Naive thymus-derived CD8-positive, alpha-beta T cell (primary cell): ENCODE measurements around the gene DRC3. TPM values are rescaled to one million over a fixed set of nuclear protein-coding genes. Genes with fewer than 3 reads are reported as not detected.
A peak's percentile ranks its signal among the peaks of the same experiment; 100 is the strongest.
"Not testable (repeated sequence)": the region's sequence is repeated elsewhere in the genome, so short reads cannot be mapped to it uniquely, and the experiment has no call there.

Source experiments
- ATAC-seq, 2 donors: fragments of 150-1000 bp; cut with Tn5 transposase in 1 of 2; sonication (Bioruptor Pico), chemical (Tn5 transposase) in 1 of 2; 1 replicate in 1 of 2; 2 replicates in 1 of 2; pipeline ENCODE4 v1.10.0; 2021; ENCODE audit warnings: mild to moderate bottlenecking in 2 of 2, moderate library complexity in 2 of 2
- POLR2A ChIA-PET: fragments of 350-600 bp; sonication (Branson Sonifier 250); formaldehyde crosslinking; loops from one replicate; lab custom pipeline; 2021; ENCODE audit warnings: antibody characterized with exemption; lab: Charles Lee
- DNase-seq, 10 donors: peaks; one replicate each; pipeline versions ENCODE4 v3.0.0 to v3.0.0-alpha.2; 2020 to 2022
- H3K27ac Mint-ChIP-seq, 10 donors: one replicate each; pipeline ENCODE4 v1.8.0; 2020 to 2022; ENCODE audit warnings: mild to moderate bottlenecking in 10 of 10, mixed read lengths in 10 of 10, moderate library complexity in 4 of 10, inconsistent platforms in 1 of 10
- H3K27me3 Mint-ChIP-seq, 5 donors: one replicate each; pipeline ENCODE4 v1.8.0; 2021 to 2022; ENCODE audit warnings: mixed read lengths in 5 of 5
- H3K36me3 Mint-ChIP-seq, 3 donors: one replicate each; pipeline ENCODE4 v1.8.0; 2020 to 2022; ENCODE audit warnings: mixed read lengths in 3 of 3, mild to moderate bottlenecking in 2 of 3, inconsistent platforms in 1 of 3
- H3K4me1 Mint-ChIP-seq, 4 donors: one replicate each; pipeline ENCODE4 v1.8.0; 2021 to 2022; ENCODE audit warnings: mixed read lengths in 4 of 4
- H3K4me3 Mint-ChIP-seq, 10 donors: one replicate each; pipeline ENCODE4 v1.8.0; 2020 to 2022; ENCODE audit warnings: mild to moderate bottlenecking in 10 of 10, mixed read lengths in 10 of 10, moderate library complexity in 6 of 10, inconsistent platforms in 1 of 10
- H3K9me3 Mint-ChIP-seq, 9 donors: one replicate each; pipeline ENCODE4 v1.8.0; 2020 to 2022; ENCODE audit warnings: mixed read lengths in 9 of 9, mild to moderate bottlenecking in 3 of 9, inconsistent platforms in 1 of 9, moderate library complexity in 1 of 9
- polyA plus RNA-seq, 3 donors: library from polyadenylated mRNA; unstranded; fragments of 300-500 nt; fragmentation: Illumina TruSeq; gene quantifications; one replicate each; pipeline ENCODE4 v1.2.3, GENCODE V29; 2021
- total RNA-seq, 8 experiments: library from RNA in 2 of 8; stranded (reverse) in 2 of 8; gene quantifications; one replicate each; pipeline ENCODE4 v1.2.3 and lab custom pipeline; 2021 to 2026

Gene DRC3
- total and polyA plus RNA-seq, 5 experiments from 2014 or later: 0.31 to 1.7 (median 0.99) TPM; not detected in 1

DNA sequence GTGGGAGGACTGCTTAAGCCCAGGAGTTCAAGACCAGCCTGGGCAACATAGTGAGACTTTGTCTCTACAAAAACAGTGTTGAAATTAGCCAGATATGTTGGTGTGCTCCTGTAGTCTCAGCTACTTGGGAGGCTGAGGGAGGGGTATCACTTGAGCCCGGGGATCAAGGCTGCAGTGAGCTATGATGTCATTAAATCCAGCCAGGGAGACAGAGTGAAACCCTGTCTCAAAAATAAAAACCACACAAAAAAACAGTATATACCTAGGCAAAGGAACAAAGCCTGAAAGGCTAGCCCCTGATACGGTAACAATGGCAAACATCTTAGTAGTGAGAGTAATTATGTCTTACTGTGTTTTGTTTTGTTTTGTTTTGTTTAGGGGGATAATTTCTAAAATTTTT lies 38.4 kb upstream of the DRC3 start:
- no peaks in the 10 kb centered on the region for H3K9me3 Mint-ChIP-seq
- DNase-seq: no peak
- H3K27ac Mint-ChIP-seq: peak overlapping the region in 1 of 10 donors; percentile 21
- peaks cover 38 to 85% (median 57%) of the 10 kb centered on the region in 4 donors for H3K4me1 Mint-ChIP-seq
- H3K4me3 Mint-ChIP-seq: no peak overlapping the region
- H3K36me3 Mint-ChIP-seq: peaks cover 0 to 5% (median 0%) of the 10 kb centered on the region in 3 donors
- ATAC-seq: no peak
- POLR2A ChIA-PET: interaction anchor here (0.6 to 0.8 kb wide), 2 partner anchors 11 to 92 kb away, joined by 3 read pairs; no protein-coding TSS in a partner anchor
- H3K27me3 Mint-ChIP-seq: no peaks in the 10 kb centered on the region

DNA sequence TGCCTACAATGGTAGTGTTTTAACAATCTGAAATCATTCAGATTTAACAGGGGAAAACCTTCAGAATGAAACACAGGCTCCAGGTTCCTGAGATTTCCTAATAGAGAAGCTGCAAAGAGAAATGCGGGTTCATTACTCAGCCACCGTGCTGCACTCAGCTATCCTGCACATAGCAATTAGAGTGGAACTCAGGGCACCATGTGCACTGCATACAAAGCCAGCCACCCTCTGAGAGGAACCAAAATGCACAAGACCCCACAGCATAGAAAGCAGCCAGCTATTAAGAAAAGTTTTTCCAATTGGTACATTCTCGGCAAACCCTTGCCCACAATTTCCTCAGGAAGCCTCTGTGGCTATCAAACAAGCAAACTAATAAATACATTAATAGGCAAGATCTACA lies 37.9 kb upstream of the DRC3 start:
- Mint-ChIP-seq H3K4me1 (peaks cover 36 to 83% (median 56%) of the 10 kb centered on the region in 4 donors), H3K27ac (peak overlapping the region in 2 of 10 donors; percentile 39 to 45), H3K4me3 (no peak overlapping the region), H3K27me3 (no peaks in the 10 kb centered on the region), H3K36me3 (peaks cover 0 to 4% (median 0%) of the 10 kb centered on the region in 3 donors), H3K9me3 (no peaks in the 10 kb centered on the region)
- POLR2A ChIA-PET: interaction anchor here (0.6 to 0.8 kb wide), 3 partner anchors 10 to 92 kb away, joined by 3 read pairs; partner anchors contain the start of genes DRC3 and TOM1L2
- ATAC-seq: no peak
- DNase-seq: no peak

DNA sequence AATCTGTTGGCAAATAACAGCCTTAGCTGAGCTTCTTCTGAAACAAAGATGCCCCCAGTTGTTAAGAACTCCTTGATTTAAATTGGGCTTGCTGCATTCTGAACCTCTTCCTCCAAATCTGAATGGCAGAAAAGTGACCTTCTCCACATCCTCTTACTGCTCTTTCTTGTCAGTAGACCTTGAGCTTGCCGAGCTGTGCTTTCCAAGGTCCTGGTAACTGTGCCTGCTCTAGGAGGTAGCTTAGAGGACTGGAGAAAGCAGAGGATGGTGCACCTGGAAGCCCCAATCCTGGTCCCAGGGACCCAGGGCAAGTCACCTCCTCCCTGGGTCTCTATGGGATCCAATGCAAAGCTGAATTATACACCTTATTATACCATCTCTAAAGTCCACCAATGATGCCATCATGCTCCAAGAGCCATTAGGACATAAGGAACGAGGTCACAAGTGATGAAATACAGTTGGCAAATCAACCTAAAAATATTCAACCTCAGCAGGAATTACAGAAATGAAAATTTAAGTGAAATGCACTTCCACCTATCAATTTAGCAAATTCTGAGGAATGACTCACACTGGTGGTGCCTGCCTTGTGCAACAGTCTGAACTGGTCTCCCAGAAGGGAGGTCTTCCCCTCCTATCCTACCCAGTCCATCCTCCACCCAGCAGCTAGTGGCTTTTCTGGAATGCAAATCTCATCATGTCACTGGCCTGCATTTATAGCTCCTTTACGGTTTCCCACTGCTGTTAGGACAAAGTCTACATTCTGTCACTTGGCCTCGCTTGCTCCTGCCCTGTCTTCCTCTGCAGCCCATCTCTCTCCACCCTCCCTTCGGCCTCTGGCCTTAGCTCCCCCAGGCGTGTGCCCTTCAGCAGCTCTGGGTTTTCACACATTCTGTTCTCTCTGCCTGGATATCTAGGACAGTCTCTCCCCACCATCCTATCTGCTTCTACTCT lies 37.1 kb upstream of the DRC3 start:
- peak overlapping the region in 3 of 10 donors; percentile 39 to 42 (median 42) for H3K27ac Mint-ChIP-seq
- ATAC-seq (peak in 1 of 2 donors; percentile 36), DNase-seq (no peak)
- peaks cover 0 to 4% (median 1%) of the 10 kb centered on the region in 3 donors for H3K36me3 Mint-ChIP-seq
- no peaks in the 10 kb centered on the region for H3K9me3 Mint-ChIP-seq
- H3K27me3 Mint-ChIP-seq: no peaks in the 10 kb centered on the region
- peaks cover 37 to 76% (median 59%) of the 10 kb centered on the region in 4 donors for H3K4me1 Mint-ChIP-seq
- POLR2A ChIA-PET: interaction anchor here (0.6 to 0.8 kb wide), 3 partner anchors 10 to 101 kb away, joined by 3 to 4 read pairs (median 3); partner anchors contain the start of genes DRC3 and TOM1L2
- peak overlapping the region in 5 of 10 donors; percentile 33 to 64 (median 59) for H3K4me3 Mint-ChIP-seq

DNA sequence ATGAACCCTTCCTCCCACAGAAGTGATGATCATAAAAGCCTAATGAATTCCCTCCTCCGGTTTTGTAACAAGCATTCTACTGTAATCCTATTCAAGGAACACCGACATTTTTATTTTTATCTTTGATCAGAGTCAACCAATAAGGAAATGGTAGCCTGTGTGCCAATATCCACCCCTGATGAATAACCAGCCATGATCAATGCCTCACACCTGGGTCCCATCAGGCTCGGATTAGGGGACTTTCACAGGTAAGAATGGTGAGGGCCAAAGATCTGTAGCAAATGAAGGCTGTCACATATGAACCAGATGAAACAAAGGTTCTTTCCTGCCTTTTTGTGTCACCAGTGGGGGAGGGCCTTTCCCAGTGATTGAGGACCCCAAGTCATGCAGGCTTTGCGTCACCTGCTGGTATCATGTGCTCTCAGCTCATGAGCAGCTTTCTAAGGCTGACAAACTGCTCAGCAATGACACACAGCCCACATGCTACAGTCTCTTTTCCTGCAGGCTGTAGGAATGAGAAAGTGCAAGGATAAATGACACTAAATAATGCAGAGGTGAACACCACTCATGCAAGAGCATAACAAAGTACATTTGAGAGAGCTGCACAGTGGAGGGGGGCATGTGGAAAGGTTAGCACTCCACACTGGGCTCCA lies 35.3 kb upstream of the DRC3 start:
- Mint-ChIP-seq H3K27ac (peak overlapping the region in 3 of 10 donors; percentile 54 to 66 (median 63)), H3K9me3 (no peaks in the 10 kb centered on the region), H3K36me3 (peaks cover 0 to 4% (median 1%) of the 10 kb centered on the region in 3 donors), H3K4me1 (peaks cover 32 to 63% (median 50%) of the 10 kb centered on the region in 4 donors), H3K4me3 (no peak overlapping the region), H3K27me3 (no peaks in the 10 kb centered on the region)
- DNase-seq (no peak), ATAC-seq (no peak)
- POLR2A ChIA-PET: no interaction called here

DNA sequence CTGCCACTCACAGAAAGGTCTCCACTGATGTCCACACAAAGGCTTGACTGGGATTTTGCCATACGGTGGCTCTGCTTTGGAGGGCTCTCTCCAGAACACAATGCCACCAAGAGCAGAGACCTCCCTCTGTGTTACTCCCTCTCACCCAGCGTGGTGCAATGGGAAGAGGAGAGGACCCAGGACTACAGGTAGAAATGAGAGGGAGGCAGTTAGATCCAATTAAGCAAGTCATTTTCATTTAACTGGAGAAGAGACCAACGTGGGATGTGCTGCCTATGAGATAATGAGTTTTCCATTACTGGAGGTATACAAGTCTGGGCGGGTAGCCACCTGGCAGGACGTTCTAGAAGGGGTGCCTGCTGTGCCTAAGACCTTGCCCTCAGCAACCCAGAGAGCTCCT lies 34.7 kb upstream of the DRC3 start:
- POLR2A ChIA-PET: interaction anchor here (0.6 kb wide), 1 partner anchor 250 kb away, joined by 5 read pairs; no protein-coding TSS in a partner anchor

DNA sequence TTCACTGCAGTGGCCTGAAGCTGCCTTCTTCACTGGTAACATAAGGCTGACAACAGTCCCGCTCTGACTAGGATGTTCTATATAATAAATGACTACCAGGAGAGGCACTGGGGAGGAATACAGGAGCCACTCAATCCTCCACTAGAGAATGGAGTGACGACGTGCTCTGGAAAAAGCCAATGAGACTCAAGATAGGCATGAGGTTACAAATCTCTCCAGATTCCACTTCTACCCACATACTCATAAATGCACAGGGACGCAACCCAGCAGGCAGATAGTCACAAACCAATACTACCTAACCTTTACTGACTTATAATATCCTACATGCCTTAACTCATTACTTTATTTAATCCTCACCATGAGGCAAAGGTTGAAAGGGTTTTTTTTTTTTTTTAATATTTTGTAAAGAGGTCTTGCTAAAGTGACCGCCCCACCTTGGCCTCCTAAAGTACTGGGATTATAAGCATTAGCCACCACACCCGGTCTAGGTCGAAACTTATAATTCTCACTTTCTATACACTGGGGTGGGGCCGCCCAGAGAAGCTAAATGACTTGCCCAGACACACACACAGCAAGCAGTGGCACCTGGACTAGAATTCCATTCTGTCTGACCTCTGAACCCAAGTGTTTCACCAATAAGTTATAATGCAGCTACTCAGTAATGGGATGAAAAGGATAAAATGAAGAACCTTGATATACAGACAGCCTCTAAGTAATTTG lies 34.1 kb upstream of the DRC3 start:
- ATAC-seq (no peak), DNase-seq (no peak)
- POLR2A ChIA-PET: interaction anchor here (0.6 kb wide), 1 partner anchor 251 kb away, joined by 5 read pairs; no protein-coding TSS in a partner anchor
- peaks cover 34 to 68% (median 54%) of the 10 kb centered on the region in 4 donors for H3K4me1 Mint-ChIP-seq
- H3K27ac Mint-ChIP-seq: peak overlapping the region in 3 of 10 donors; percentile 11 to 43 (median 25)
- no peaks in the 10 kb centered on the region for H3K9me3 Mint-ChIP-seq
- H3K36me3 Mint-ChIP-seq: peaks cover 0 to 2% (median 1%) of the 10 kb centered on the region in 3 donors
- no peaks in the 10 kb centered on the region for H3K27me3 Mint-ChIP-seq
- H3K4me3 Mint-ChIP-seq: no peak overlapping the region

More for the DNA sequence above, 34.7 kb upstream of the DRC3 start:
- H3K27me3 Mint-ChIP-seq: no peaks in the 10 kb centered on the region
- no peaks in the 10 kb centered on the region for H3K9me3 Mint-ChIP-seq
- H3K4me3 Mint-ChIP-seq: no peak overlapping the region
- H3K36me3 Mint-ChIP-seq: peaks cover 0 to 4% (median 1%) of the 10 kb centered on the region in 3 donors
- peak overlapping the region in 1 of 10 donors; percentile 11 for H3K27ac Mint-ChIP-seq
- ATAC-seq (no peak), DNase-seq (no peak)
- peaks cover 32 to 68% (median 52%) of the 10 kb centered on the region in 4 donors for H3K4me1 Mint-ChIP-seq

DNA sequence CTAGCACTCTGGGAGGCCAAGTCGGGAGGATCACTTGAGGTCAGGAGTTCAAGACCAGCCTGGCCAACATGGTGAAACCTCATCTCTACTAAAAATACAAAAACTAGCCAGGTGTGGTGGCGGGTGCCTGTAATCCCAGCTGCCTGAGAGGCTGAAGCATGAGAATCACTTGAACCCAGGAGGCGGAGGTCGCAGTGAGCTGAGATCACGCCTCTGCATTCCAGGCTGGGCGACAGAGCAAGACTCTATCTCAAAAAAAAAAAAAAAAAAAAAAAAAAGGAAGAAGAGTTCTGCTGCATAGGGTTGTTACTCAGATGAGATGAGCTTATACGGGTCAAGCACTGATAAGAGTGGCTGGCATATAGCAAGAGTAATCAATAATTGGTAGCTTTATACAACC lies 32.7 kb upstream of the DRC3 start:
- H3K4me3 Mint-ChIP-seq, H3K27me3 Mint-ChIP-seq, H3K9me3 Mint-ChIP-seq, H3K36me3 Mint-ChIP-seq, ATAC-seq, DNase-seq: not testable (repeated sequence)
- POLR2A ChIA-PET: interaction anchor here (0.5 to 2.0 kb wide), 3 partner anchors 12 to 93 kb away, joined by 4 to 9 read pairs (median 4); no protein-coding TSS in a partner anchor
- H3K4me1 Mint-ChIP-seq: peaks cover 37 to 68% (median 55%) of the 10 kb centered on the region in 4 donors
- peak overlapping the region in 1 of 10 donors; percentile 46 for H3K27ac Mint-ChIP-seq

DNA sequence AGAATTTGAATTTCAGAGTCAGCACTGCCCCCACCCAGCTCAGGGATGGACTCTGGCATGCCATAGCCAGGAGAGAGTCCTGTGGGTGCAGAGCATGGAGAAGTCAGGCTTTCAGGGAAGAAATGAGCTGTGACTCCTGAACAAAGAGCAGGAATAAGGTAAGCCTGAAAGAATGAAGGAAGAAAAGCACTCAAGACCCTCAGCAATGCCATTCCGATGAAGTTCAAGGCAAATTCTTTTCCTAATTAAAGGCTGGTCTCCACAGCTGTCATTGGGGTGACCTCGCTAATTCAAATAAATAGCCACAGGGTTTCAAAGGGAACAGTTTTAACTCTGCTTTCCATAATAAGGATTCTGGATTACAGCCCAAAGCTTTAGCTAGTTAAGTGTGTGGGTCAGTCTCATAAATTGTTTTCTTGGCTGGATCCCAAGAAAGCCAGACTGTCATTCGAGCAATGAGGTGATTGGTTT lies 32.2 kb upstream of the DRC3 start:
- DNase-seq (no peak), ATAC-seq (no peak)
- H3K36me3 Mint-ChIP-seq: peaks cover 0 to 2% (median 1%) of the 10 kb centered on the region in 3 donors
- POLR2A ChIA-PET: interaction anchor here (0.5 to 2.0 kb wide), 2 partner anchors 18 to 92 kb away, joined by 4 to 9 read pairs; no protein-coding TSS in a partner anchor
- peaks cover 32 to 67% (median 53%) of the 10 kb centered on the region in 4 donors for H3K4me1 Mint-ChIP-seq
- H3K27me3 Mint-ChIP-seq: no peaks in the 10 kb centered on the region
- H3K4me3 Mint-ChIP-seq: no peak overlapping the region
- H3K9me3 Mint-ChIP-seq: no peaks in the 10 kb centered on the region
- H3K27ac Mint-ChIP-seq: no peak overlapping the region

DNA sequence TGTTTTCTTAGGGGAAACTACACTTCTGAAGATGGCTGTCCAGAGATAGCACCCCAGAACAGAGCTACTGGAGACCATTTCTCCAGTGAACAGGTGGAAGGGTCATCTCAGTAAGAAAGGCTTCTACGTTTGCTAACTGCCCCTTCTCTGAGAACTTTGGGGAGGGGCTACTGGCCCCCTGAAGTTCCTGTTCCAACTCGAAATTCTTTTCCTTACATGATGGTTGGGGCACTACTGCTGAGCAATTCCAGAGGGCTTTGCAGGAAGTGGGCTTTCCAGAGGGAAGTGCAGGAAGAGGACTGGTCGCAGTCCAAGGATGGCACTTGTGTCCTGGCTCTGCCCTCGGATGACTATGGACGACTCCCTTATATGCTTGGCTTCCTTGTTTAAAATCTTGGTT lies 31.6 kb upstream of the DRC3 start:
- H3K9me3 Mint-ChIP-seq: no peaks in the 10 kb centered on the region
- no peak overlapping the region for H3K4me3 Mint-ChIP-seq
- H3K36me3 Mint-ChIP-seq: peaks cover 0 to 2% (median 1%) of the 10 kb centered on the region in 3 donors
- peak overlapping the region in 1 of 10 donors; percentile 41 for H3K27ac Mint-ChIP-seq
- H3K27me3 Mint-ChIP-seq: no peaks in the 10 kb centered on the region
- peaks cover 28 to 65% (median 49%) of the 10 kb centered on the region in 4 donors for H3K4me1 Mint-ChIP-seq
- DNase-seq: no peak
- no peak for ATAC-seq
- POLR2A ChIA-PET: interaction anchor here (2.0 kb wide), 1 partner anchor 18 kb away, joined by 9 read pairs; no protein-coding TSS in a partner anchor

DNA sequence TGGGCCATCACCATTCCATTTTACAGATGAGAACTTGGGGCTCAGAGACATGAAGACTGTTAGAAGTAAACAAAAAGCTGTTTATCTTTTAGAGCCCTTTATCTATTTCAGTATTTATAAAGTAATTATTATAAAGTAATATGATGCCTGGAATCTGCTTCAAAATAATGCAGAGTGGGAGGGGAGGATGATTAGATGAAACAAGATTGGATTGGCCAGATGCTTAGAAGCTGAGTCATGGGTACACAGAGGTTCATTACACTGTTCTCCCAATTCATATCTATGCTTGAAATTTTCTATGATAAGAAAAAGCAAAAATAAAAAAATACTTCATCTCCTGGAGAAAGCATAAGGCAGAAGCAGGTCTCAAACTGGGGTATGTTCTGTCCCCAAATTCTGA lies 29.8 kb upstream of the DRC3 start:
- H3K36me3 Mint-ChIP-seq: peaks cover 0 to 2% (median 1%) of the 10 kb centered on the region in 3 donors
- ATAC-seq (no peak), DNase-seq (no peak)
- POLR2A ChIA-PET: no interaction called here
- H3K9me3 Mint-ChIP-seq: no peaks in the 10 kb centered on the region
- H3K4me3 Mint-ChIP-seq: peak overlapping the region in 1 of 10 donors; percentile 64
- H3K27ac Mint-ChIP-seq: peak overlapping the region in 1 of 10 donors; percentile 49
- peaks cover 17 to 57% (median 35%) of the 10 kb centered on the region in 4 donors for H3K4me1 Mint-ChIP-seq
- no peaks in the 10 kb centered on the region for H3K27me3 Mint-ChIP-seq

DNA sequence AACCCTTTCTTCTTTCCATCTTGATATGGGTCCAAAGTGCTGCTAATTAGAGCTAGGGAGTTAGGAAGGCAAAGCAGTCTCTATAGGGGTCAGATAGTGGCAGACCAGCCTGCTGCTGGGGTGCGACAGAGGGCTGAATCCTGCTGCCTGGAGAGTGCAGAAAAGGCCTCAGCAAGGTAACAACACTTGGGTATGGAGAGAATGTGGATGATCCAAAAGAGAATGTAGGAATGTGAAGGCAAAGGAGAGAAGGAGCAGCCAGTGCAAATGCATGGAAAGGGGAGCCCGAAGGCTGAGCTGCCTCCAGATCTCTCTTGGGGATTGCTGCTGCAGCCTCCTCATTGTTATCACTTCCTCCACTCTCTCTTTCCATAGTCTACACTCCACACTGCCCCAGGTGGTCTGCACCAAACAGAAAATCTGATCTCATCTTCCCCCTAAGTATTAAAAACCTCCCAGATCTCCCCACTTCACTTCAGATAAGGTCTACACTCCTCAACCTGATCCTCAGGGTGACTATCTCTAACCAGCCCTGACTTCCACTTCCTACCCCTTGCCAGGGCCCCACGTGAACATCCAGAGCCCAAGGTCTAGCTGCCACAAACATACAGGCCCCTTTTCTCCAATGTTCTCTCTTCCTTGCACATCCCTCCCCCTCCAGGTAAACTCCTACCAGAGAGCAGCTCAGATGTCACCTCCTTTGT lies 29.2 kb upstream of the DRC3 start:
- H3K4me3 Mint-ChIP-seq: peak overlapping the region in 5 of 10 donors; percentile 7 to 64 (median 33)
- POLR2A ChIA-PET: no interaction called here
- H3K9me3 Mint-ChIP-seq: no peaks in the 10 kb centered on the region
- ATAC-seq: no peak
- no peaks in the 10 kb centered on the region for H3K27me3 Mint-ChIP-seq
- DNase-seq: no peak
- peaks cover 0 to 2% (median 1%) of the 10 kb centered on the region in 3 donors for H3K36me3 Mint-ChIP-seq
- peak overlapping the region in 4 of 10 donors; percentile 24 to 72 (median 50) for H3K27ac Mint-ChIP-seq
- peaks cover 16 to 56% (median 34%) of the 10 kb centered on the region in 4 donors for H3K4me1 Mint-ChIP-seq
